RCC 7860 (cell line): ENCODE measurements around the gene SDHB.
"Not testable (repeated sequence)": the region's sequence is repeated elsewhere in the genome, so short reads cannot be mapped to it uniquely, and the experiment has no call there.

Experiments used
- DNase-seq: peaks from one replicate; pipeline ENCODE4 v3.0.0-alpha.2; 2015; ENCODE audit warnings: low spot score
- FAIRE-seq: peaks from 2 replicates; lab custom pipeline; 2012; peaks lifted over from hg19 to GRCh38; lab: Jason Lieb, UNC

Gene SDHB

DNA sequence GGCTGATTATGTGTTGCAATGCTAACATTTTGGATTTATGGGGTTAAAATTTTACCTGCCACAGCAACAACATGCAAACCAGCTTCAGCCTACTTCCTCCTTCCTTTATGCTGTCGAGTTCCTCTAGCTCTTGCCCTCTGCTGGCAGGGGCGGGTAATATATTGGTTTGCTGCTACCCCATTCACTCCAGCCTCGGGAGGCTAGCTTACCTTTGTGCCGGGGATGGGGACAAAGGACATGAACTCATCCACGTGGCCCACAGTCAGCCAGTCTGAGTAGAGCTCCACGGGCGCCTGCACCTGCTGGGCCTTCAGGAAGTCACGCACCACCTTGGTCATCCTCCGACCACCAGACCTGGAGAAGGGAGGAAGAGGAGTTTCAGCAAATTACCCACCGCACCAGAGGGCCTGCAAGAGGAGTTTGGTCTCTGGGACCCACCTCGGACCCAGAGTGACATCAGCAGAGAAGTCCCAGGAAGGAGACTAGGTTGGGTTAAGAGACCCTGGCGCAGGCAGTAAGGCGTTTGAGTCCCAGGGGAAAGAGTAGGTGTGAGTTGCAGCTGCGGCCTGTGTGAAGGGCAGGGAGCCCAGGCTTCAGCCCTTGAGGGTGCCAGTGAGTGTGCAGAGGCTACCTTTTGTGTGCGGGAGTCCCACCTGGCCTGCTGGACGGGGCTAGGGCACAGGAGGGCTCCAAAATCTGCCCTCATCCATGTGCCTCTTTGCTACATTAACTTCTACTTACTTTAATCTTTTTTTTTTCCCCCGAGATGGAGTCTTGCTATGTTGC lies 21.8 kb upstream of the SDHB start:
- DNase-seq (no peak), FAIRE-seq (no peak)

DNA sequence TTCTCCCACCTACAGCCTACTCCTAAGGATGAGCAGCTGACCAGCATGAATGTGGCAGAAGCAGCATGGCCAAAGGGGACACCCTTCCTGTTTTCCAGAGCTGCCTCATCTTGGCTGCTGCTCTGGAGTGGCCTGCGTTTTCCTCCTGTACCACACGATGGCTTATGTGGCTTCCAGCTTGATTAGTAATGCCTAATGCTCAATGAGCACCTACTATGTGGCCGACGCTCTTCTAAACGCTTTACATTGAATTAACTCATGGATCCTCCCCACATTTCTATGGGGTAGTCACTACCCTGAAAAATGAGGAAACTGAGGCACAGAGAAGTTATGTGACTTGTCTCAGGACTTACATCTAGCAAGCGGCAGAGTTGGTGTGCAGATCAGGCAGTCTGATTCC lies 18.0 kb upstream of the SDHB start:
- FAIRE-seq (no peak), DNase-seq (no peak)

DNA sequence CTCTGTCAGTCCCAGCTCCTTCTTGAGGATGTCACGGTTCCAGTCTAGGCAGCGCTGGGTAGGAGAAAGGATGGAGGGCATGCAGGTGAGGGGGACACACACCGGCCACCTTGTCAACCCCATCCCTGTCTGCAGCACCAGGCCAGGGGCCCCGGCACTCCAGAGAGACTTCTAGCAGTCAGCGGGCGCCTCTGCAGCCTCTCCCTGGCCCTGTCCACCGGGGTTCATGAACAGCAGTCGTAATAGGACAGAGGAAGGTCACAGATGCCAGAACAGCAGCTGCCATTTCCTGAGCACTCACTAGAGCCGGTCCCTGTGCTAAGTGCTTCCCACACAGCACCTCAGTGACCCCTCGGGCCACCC lies 16.3 kb upstream of the SDHB start:
- no peak for DNase-seq
- FAIRE-seq = no peak

DNA sequence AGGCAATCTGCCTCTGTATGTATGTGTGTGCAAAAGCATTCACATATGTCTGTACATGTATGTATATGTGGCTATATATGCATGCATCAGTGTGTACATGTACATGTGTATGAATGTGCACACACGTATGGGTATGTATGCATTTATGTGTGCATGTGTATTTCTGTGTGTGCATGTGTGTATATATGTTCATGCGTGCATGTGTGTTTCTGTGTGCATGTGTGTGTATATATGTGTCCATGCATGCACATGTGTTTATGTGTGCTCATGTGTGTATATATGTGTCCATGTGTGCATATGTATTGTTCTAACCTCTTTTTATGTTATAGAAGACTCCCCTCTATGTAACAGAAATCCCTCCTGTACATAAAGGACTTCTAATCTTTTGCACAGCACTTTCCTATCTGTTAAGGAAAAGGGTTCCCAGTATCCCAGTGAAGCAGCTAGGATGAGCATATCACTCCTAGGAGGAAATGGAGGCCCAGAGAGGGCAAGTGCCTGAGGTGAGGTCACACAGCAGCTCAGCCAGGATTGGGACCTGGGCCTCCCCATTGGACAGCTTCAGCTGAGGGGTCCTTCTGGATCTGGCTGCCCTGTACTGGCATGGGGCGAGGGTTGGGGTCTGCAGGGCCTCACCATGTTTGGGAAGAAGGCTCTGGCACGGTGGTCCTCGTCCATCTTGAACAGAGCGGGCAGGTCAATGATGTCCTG lies 15.8 kb upstream of the SDHB start:
- no peak for FAIRE-seq
- DNase-seq = no peak

DNA sequence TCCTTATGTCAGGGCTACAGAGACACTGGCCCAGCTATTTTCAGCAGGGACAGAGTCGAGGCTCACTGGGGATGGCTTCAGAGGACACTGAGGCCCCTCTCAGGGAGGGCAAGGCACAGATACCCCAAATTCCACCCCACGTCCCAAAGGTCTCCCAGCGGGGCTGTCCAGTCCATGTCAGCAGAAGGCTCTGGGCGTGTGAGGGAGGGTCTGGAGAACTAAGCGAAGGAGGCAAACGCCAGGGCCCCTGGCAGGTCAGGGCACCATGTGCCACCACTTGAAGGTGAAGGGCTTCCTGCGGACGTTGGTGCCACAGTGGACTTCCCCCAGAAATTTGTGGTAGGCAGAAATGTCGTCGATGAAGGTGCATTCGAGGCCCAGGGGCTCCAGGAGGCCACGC lies 15.0 kb upstream of the SDHB start:
- FAIRE-seq (no peak), DNase-seq (no peak)

DNA sequence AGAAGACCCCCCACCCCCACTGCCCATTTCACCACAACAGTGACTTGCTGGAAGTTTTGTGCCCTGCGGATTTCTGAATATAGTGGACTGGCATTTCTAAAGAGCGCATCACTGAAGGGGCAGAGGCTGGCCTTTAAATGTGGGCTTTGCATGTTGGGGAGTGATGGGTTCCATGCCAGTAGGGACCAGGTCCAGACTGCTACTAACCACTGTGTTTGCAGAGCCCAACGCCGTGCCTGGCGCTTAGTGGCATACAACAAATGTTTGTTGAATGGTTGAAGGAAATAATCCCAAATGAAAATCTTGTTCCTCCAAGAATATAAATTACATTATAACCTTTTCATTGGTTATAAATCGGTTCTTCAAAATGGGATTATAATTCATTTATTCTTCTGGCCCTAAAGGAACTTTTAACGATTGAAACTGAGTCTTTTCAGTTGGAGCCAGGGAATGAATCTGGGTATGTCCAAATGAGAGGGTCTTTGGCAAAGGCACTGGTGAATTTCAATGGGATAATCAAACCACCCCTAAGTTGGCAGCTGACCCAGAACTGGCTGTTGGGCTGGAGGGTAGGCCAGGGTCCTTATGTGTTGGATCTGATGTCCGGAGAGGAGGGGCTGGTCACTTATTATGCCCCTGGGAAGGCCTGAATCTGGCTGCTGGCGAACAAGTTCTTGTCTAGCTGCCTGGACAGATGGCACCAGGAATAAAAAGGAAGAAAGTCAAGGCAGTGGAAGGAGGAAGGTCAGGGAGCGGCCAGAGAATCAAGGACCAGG lies 13.8 kb upstream of the SDHB start:
- FAIRE-seq (no peak), DNase-seq (no peak)

DNA sequence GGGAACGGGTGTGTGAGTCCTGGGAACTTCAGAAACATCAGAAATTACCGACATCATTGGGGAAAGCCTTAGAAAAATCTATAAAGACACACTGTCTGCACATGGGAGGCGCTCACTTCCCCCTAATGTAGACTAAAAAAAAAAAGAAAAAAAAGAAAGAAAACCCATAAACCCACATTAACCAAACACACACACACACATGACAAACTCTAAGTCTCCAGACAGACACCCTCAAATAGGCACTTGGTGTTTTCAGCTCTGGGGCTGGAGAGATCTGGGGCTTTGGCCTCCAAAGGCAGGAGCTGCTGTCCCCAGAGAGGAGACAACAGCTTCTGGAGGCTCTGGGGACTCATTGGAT lies 13.2 kb upstream of the SDHB start:
- no peak for DNase-seq
- no peak for FAIRE-seq

DNA sequence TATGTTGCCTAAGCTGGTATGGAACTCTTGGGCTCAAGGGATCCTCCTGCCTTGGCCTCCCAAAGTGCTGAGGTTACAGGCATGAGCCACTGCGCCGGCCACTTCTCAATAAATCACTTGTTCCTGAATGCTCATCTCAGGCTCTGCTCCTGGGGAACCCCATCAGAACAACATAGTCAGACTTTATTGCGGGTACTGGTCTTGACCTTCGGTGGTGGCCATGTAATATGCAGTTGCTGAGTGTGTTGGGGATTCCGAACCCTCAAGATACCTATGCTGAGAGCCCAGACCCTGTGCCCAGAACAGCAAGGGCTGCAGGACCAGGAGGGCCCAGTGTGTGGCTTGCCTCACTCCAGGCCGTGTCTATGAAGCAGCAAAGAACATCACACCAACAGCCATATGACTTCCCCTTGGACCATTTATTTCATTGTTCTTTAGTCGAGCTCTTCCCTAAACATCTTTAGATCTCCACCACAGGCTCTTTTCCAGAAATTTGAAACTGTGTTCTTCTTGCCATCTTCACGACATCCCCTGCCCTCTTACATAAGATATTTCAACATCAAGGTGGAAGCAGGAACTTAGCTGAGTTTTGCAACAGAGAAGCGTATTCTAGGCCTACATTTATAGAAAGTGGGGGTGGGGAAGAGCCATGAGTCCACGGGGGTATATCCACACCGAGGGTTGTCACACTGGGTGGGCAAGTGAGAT lies 12.7 kb upstream of the SDHB start:
- FAIRE-seq = no peak
- no peak for DNase-seq

DNA sequence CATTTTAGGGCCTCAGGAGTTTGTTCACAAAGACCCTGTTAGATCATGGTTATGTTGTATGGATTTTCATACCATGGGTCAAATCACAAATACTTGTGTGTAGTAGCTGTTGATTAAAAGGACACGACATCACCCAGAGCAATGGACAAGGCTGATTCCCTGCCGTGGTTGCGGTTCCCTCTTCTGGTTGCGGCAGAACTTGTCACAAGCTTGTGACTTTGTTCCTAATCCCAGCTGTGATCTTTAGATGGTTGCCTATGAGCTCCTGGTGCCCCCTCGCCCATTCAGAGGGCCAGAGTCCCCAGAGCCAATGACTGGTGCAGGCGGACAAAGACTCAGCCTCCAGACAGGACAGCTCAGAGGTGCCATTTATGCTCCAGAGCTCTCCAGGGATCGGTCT lies 11.8 kb upstream of the SDHB start:
- FAIRE-seq (no peak), DNase-seq (no peak)

DNA sequence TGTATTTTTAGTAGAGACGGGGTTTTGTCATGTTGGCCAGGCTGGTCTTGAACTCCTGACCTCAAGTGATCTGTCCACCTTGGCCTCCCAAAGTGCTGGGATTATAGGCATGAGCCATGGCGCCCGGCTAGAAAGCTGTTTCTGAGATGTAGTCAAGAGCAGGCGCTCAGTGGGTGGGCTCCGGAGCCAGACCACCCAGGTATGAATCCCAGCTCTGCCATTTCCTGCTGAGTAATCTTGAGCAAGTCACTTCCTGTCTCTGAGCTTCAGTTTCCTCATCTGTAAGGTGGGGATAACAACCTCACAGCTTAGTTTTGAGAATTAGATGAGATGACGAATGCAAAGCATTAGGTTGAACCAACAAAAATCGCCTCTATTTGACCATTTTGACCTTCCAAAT lies 8.9 kb upstream of the SDHB start:
- not testable (repeated sequence) for FAIRE-seq

DNA sequence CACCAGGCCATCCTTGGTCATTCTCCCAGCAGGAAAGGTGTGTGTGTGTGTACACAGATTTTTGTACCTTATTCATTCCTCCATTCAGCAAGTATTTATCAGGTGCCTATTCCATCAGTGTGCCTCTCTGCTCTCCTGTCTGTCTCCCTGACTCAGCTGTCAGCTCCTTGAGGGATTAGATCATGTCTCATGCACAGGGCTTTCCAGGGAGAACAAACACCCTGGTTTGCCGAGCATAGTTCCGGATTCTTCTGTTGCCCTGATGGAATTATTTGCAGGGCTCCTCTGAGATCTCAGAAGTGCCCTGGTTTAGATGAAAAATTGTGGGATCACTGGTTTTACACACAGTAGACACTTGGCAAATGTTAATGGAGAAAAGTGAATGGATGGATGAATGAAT lies 8.1 kb upstream of the SDHB start:
- DNase-seq = peak; percentile 86
- peak; percentile 87 for FAIRE-seq

More for the DNA sequence above, 8.9 kb upstream of the SDHB start:
- peak; percentile 79 for DNase-seq

DNA sequence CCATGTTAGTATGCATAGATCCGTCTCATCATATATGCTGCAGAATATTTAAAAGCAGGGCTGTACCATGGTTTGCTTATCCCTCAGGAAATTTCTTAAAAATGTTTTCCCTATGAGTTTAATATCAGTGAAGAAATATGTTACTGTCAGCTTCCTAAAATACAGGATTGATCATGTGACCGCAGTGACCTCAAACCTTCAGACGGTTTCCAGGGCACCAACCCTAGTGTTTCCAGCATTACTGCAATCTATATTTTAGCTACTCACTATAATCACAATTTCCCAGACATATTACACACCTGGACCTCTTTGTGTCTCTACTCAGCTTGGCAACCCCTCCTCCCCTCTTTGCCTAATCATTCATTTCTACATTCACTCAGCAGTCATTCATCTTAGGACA lies 7.7 kb upstream of the SDHB start:
- DNase-seq = no peak
- no peak for FAIRE-seq

DNA sequence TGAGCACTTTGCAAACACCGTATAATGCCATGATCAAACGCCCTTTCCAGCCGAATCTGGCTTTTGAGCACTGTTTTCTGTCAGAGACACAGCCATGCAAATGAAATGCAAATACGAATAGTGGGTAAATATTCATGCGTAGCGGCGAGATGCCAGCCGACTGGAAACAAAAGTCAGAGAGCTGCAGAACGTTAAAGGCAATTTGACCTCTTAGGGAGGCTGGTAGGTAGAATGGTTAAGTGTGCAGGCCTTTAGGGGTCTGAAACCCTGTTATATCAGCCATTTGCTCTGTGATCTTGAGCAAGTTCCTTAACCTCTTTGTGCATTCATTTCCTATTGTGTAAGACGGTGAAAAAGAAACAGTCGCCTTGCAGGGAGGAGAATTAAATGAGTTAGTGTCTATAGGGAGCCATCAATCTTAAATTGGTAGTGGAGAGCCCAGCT lies 6.5 kb upstream of the SDHB start:
- no peak for DNase-seq
- no peak for FAIRE-seq

DNA sequence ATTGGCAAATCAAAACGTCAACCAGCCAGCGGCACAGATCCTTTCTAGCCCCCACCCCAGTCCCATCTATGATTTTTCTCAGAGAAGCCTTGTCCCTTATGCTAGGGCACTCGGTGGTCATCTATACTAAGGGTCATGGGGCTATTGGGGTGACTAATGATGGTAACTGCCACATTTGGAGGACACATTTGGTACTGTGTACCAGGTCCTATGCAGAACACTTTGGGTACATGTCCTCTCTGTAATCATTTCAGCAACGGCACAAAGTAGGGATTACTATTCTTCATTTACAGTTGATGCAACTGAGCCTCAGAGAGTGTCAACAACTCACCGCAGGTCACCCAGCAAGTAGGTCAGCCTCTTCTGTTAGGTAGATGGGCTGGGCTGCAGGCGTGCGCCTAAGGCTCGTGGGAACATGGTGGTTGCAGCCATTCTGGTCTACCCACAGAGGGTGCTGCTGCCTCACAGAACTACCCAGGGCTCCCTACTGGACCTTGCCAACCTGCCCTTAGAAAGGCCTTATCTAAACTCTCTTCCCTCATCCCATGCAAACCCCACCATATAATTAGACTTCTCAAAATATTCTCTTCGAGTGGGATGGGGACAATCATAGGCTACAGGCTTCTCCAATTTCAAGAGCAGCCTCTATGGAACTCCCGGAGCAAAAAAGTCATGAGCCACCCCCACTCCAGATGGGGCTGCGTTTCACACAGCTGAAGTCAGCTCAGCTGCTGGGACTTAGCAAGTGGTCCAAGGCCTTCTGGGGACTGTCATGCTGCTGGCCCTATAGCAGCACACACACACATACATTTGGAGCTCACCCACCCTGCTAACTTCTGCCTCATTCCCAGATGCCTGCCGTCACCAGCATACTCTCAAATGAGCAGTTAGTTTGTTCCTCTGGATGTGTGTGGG lies 5.8 kb upstream of the SDHB start:
- no peak for FAIRE-seq

DNA sequence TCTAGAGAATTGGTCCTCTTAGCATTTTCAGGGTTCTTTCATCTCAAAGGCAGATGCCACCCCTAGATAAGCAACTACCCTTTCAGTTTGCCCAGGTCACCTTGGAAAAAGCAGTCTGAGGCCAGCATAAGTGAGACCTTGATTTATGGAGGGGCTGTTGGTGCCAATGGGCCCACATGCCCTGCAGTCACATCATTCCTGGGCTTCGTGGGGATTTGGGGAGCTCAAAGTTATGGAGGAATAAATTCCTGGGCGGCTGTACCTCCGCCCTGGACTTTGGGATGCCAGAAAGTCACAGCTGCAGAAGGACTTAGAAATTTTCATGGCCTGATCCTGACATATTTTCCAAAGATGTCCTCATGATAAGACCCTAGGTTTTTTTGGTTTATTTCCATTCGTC lies 2.7 kb upstream of the SDHB start:
- no peak for DNase-seq
- FAIRE-seq = no peak

More for the DNA sequence above, 5.8 kb upstream of the SDHB start:
- DNase-seq = peak; percentile 75

DNA sequence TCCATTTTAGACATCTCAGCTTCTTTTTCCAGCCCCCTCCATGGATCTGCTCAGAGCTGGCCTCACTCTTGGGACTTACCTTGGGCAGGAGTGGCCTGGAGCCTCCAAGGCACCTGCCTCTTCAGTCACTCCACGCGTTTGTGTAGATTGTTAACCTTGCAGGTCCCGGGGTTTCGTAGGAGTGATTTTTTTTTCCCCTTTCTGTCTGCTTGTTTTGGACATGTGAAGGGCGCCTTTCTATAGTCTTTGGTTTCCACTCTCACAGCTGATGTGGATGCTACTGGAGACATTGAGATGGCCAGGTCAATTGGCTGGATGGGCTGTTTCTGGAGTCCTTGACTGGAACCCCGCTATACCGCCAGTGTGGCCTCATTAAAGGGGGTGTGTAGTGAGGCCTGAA lies 2.0 kb upstream of the SDHB start:
- no peak for DNase-seq
- FAIRE-seq = no peak

DNA sequence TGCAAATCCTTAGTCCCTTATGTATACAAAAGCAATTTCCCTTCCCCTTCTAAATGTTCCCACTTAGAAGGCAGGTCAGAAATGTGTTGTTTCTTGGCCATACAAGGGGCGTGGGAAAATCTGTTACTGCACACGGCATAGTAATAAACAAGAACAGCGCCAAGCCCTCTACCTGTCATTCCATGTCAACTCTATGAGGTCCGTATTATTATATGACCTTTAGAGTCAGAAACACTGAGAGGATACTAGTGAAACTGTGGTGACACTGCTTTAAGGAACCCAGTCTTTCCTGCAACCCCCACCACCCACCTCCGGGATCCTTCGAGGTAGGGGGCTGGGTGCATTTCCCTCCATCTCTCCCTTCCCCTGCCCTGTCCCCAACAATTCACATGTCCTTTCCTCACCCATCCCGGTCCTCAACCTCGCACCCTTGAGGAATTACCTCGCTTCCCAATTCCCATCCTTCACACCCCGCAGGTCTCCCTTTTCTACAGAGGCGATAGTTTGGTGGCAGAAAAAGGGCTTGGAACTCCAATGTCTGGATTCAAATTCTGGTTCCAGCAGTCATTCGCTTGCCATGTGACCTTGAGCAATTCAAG lies 647 bp downstream of the SDHB start:
- DNase-seq (no peak), FAIRE-seq (no peak)

DNA sequence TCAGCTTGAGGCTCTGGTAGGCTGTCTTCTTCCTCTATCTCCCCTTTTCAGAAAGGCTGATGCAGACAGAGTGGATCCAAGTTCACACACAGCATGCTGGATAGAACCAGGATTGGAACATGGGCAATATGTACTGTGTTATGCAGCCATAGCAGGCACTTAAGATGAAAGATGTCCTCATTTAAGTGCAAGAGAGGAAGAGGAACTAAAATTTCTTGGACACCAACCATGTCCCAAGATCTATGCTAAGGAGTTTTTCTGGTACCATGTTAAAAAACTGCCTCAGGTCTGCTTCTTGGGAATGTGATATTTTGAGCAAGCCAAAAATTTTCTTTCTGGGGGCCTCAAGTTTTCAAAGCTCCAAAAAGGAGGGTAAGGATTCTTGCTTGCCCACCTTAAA lies 1.2 kb downstream of the SDHB start:
- DNase-seq (no peak), FAIRE-seq (no peak)

DNA sequence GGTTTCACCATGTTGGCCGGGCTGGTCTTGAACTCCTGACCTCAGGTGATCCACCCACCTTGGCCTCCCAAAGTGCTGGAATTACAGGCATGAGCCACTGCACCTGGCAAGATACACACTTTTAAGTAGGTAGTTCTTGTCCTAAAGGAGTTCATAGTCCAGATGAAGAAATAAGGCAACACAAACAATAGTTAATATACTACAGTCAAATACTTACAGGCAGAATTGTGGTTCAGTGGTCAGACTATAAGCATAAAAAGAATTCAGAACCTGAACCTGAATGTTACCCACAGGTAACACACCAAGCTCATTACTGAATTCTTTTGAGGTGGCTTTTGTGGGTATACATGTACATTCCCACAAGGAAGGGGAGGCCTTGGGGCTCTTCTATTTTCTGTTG lies 1.8 kb downstream of the SDHB start:
- no peak for FAIRE-seq

DNA sequence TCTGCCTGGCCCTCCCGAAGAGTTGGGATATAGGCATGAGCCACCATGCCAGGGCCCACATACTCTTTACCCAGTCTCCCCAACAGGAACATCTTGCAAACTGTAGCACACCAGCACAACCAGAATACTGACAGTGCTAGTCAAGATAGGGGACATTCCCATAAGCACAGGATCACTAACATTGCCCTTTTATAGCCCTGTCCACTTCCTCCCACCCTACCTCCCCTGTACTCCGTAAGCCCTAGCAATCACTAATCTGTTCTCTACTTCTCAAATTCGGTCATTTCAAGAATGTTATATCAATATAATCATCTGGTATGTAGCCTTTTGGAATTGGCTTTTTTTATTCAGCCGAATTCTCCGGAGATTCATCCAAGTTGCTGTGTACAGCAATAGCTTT lies 5.9 kb downstream of the SDHB start:
- FAIRE-seq (no peak), DNase-seq (no peak)

More for the DNA sequence above, 1.8 kb downstream of the SDHB start:
- DNase-seq = no peak
